GM23338 (cell line): Measurements from ENCODE around the gene BPTF.

ENCODE experiments used
- CREB1 ChIP-seq: fragments of 250-450 bp; sonication (Bioruptor Pico); IDR thresholded peaks from 2 replicates; pipeline ENCODE4 v1.5.0; 2020; ENCODE audit warnings: low read depth, mild to moderate bottlenecking, moderate library complexity
- CTCF ChIP-seq, 2 experiments: fragments of 200-600 bp in 1 of 2; sonication (generic) in 1 of 2; conservative IDR thresholded peaks; 2 replicates each; pipeline versions ENCODE4 v1.5.1 to v1.6.1; 2016 to 2017; ENCODE audit warnings: antibody characterized with exemption in 2 of 2, low read depth in 2 of 2, mild to moderate bottlenecking in 2 of 2, moderate library complexity in 1 of 2
- EZH2 ChIP-seq: fragments of 200-600 bp; sonication (generic); IDR thresholded peaks from one replicate; pipeline ENCODE4 v1.8.0; 2017; ENCODE audit warnings: antibody characterized with exemption, mild to moderate bottlenecking, low read depth; ENCODE audit not compliant: unreplicated experiment
- EZH2phosphoT487 ChIP-seq: fragments of 200-600 bp; sonication (generic); IDR thresholded peaks from one replicate; pipeline ENCODE4 v1.8.1; 2018; ENCODE audit warnings: antibody characterized with exemption; ENCODE audit not compliant: unreplicated experiment
- NANOG ChIP-seq: IDR thresholded peaks from 2 replicates; pipeline ENCODE4 v1.6.1; 2016; ENCODE audit warnings: antibody characterized with exemption, borderline replicate concordance
- REST ChIP-seq: IDR thresholded peaks from one replicate; pipeline ENCODE4 v1.6.1; 2018; ENCODE audit warnings: antibody characterized with exemption; ENCODE audit not compliant: unreplicated experiment
- STAT1 ChIP-seq: IDR thresholded peaks from one replicate; pipeline ENCODE4 v1.6.1; 2016; ENCODE audit warnings: antibody characterized with exemption; ENCODE audit not compliant: unreplicated experiment

GRCh38 chr17:68015081-68015723 lies 189.9 kb downstream of the BPTF start:
- no peak for TF ChIP-seq EZH2phosphoT487
- no peak for TF ChIP-seq EZH2
- TF ChIP-seq REST = no peak
- no peak for TF ChIP-seq CTCF (conservative IDR thresholded peaks at IDR 0.05; ENCODE audit: low read depth in 2 of 2)
- TF ChIP-seq STAT1 = no peak
- no peak for TF ChIP-seq NANOG
- TF ChIP-seq CREB1 (CRISPR knock-in tag) = no peak
